ENCODE measurements around the gene XRCC3.
A peak's percentile ranks its signal among the peaks of the same experiment; 100 is the strongest.

Gene XRCC3

DNA sequence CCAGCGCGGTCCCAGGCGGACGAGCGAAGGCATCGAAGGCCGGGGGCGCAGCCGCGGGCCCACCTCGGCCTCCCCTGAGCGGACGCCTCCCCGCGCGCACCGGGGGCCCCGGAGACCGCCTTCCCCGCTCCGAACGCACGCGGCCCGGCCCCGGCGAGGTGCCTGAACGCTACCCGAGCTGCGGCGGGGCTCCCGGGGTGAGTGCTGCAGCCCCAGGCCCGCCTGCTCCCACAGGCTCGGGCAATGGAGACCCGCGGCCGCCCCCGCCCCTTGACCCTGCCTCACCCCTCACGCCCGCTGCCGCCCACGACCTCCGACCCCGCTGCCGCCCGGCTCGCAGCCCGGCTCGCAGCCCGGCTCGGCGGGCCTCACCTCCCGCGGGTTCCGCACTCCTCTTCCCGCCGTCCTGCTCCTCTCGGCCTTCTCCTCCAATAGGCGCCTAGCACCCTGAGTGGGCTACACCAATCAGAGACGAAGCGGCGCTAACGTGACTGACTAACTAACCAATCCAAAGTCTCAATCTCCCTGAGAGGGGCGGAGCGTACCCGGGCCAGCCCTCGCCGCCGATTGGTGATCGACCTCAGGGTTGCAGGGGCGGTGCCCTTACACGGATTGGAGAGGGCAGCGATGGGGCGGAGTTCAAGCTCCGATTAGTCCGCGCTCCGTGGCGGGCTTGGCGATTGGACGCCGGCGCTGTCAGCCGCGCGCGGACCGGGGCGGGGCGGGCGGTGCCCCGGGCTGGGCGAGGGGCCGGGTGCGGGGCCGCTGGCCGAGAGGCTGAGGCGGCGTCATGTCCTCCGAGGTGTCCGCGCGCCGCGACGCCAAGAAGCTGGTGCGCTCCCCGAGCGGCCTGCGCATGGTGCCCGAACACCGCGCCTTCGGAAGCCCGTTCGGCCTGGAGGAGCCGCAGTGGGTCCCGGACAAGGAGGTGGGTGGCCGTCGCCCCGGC is at the start of gene XRCC3, which contains the start of gene ZFYVE21:
Gene XRCC3, minus strand, starts transcription at position 400 of the 949 bp plus-strand sequence. CDS start 4,364 bp downstream, outside the sequence.
Gene ZFYVE21, plus strand, starts transcription at position 759 of the 949 bp plus-strand sequence. Its CDS starts 32 bp downstream, at position 791.
- peak; percentile 99 for DNase-seq (ENCODE audit: low read depth)

- DNase-seq (ENCODE audit: low read depth), result no peak
Observed at GRCh38 chr14:103763730-103764488, 48.7 kb upstream of the XRCC3 start.

GRCh38 chr14:103762541-103762940 is 47.3 kb upstream of the XRCC3 start:
- no peak for DNase-seq (ENCODE audit: low read depth)

- no peak for DNase-seq (ENCODE audit: low read depth)
Observed at GRCh38 chr14:103762036-103762435, 46.8 kb upstream of the XRCC3 start.

DNA sequence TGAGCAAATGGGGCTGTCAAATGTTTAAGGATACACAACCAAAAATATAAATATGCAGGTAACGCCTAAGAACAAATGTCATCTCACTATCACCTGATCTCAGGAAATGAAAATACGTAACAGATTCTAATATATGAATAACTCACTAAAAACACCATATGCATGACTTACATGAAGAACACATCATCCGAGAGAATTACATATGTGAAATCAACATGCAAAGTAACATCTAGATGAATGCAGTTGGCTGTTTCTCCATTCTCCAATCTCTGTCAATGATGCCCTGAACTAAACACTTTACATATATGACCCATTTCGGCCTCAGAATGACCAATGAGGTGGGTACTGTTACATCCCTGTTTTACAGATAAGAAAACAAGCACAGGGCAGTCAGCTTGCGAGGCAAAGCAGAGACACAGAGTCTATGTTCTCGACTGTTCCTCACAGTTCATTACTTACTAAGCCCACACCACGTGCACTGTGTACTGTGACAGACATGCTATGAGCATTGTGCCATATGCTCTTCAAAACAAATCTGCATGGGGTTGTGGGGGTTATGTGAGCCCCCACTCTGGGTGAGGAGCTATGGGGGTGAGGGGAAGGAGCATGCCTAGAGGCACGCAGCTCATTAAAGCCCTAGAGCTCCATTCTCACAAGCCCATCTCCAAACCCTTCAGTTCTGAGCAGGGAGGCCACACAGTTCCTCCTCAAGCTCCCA is 43.0 kb upstream of the XRCC3 start:
- no peak for DNase-seq (ENCODE audit: low read depth)

GRCh38 chr14:103755060-103755459 is 39.8 kb upstream of the XRCC3 start:
- no peak for DNase-seq (ENCODE audit: low read depth)

DNA sequence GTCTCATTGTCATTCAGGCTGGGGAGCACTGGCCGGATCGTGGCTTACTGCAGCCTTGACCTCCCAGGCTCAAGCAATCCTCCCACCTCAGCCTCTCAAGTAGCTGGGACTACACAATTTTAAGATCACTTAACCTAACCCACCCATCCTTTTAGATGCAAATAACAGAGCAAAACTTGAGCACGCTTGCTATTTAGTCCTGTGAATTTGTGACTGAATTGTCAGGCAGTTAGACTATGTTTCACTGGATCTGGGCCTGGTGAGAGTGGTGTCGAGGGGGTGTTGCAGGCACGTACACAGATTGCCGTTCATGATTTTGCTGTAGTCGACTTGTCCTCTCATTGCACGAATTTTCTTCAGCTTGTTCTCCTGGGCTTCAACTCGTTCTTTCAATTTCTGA is 38.5 kb upstream of the XRCC3 start:
- no peak for DNase-seq (ENCODE audit: low read depth)

- DNase-seq (ENCODE audit: low read depth), result no peak
Observed at GRCh38 chr14:103749860-103750259, 34.6 kb upstream of the XRCC3 start.

GRCh38 chr14:103749452-103749851 is 34.2 kb upstream of the XRCC3 start:
- no peak for DNase-seq (ENCODE audit: low read depth)

DNA sequence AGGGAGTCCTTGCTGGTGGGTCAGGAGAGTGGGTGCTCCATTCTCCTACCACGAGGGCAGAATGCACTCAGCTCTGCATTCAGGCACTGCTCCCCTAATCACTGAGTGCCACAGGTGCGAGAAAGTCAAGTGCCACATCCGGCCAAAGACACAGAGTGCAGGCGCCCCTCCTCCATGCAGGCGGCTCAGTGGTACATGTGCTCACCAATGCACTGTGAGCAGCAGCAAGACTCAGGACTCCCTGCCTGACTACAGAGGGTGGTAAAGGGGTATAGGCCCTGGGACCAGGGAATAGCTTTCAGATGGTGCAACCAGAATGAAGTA is 33.2 kb upstream of the XRCC3 start:
- DNase-seq (ENCODE audit: low read depth), result peak; percentile 44

DNA sequence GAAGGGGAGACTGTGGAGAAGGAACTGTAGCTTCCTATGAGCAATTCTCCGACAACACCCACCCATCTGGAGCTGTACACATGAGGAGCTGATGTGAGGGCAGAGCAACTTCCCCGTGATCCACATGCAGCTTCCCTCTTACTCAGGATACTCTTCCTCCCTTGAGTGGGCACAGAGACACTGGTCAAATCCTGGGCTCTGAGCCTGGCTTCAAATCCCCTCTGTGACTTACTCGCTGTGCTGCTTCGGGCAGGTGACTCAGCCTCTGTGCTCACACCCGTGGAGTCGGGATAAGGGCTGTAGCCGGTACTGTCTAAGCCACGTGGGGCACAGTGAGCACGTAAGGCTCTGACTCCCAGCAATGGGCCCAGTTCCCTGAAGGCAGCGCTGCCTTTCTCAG is 31.4 kb upstream of the XRCC3 start:
- no peak for DNase-seq (ENCODE audit: low read depth)

- DNase-seq (ENCODE audit: low read depth), result no peak
Observed at GRCh38 chr14:103745424-103745823, 30.2 kb upstream of the XRCC3 start.

DNA sequence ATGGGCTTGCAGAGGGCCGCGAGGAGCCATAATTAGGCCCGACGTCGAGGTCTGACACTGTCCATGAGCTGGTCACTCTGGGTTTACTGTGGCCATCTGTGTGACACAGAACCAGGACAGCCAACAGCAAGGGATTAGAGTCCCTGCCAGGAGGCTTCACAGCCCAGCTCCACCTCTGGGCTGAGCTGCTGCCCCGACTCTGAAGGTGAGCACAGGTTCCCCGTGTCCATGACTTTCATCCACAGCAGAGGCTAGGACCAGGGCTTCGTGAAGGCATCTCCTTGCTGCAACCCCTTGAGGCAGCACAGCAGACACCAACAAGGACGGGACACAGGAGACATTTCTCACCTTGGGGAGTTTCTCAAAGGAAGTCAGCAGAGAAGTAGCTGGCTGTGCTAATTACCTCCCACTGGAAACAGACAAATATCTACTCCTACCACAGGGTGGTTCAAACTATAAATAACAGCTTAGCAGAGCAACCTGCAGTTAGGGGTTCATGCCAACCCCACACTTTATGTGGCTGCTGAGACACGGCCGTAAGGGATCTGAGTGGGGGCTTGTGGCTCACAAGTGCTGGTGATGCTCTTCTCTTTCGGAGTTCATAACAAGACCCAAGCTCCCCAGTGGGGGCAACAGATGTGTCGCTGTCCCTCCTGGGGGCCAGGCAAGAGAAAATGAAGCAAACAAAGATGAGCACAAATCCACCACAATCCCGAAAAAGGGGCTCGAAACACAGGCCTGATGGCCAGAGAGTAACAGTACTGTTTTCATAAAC is 29.6 kb upstream of the XRCC3 start:
- no peak for DNase-seq (ENCODE audit: low read depth)

DNA sequence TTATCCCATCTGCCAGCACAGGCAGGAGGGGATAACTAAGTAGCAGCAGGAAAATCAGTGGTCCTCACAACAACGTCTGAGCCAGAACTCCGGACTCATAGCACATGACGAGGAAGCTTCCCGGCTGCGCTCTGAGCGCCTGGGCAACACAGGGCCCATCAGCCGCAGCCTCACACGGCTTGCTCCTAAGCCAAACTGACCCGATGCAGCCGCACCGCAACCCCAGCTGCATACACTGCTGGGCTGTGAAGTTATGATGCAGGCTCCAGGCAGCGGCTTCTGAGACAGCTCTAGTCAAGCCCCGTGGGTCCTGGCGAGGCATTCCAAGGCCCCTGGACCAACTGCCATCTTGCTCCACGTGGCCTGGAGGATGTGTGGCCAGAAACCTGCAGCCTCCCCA is 28.4 kb upstream of the XRCC3 start:
- no peak for DNase-seq (ENCODE audit: low read depth)

- DNase-seq (ENCODE audit: low read depth), result no peak
Observed at GRCh38 chr14:103742499-103743255, 27.4 kb upstream of the XRCC3 start.

GRCh38 chr14:103741876-103742275 is 26.6 kb upstream of the XRCC3 start:
- DNase-seq (ENCODE audit: low read depth), result no peak

DNA sequence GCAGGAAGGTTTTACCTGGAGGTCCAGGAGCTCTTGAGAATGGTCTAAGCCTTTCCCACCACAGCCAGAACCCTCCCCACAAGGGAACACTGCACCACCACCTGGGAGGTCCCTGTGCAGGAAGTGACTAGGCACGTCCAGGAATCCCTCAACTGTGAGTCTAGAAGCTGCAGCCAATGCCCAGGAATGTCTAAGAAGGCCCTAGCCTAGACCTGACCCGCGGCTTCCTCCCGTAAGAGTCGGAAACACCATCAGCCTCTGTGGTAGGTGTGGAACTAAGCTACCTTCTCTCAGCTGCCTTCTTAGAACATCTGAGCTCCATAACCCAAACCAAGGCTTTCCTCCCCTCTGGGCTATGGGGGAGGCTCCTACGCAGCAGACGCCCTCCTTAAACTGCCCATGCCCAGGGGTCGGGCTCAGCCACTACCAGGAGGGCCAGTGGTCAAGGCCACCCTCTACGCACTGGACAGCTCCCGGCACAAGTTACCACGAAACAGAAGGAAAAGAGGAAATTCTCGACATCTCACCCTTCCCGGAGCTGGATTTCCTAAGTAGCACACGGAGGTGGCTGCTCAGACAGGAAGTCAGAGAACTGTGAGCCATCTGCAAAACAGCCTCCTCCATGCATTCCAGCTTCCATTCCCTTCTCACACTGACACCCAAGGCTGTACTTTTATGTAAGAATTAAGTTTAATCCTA is 25.9 kb upstream of the XRCC3 start:
- no peak for DNase-seq (ENCODE audit: low read depth)

- no peak for DNase-seq (ENCODE audit: low read depth)
Observed at GRCh38 chr14:103739793-103740501, 24.7 kb upstream of the XRCC3 start.

DNA sequence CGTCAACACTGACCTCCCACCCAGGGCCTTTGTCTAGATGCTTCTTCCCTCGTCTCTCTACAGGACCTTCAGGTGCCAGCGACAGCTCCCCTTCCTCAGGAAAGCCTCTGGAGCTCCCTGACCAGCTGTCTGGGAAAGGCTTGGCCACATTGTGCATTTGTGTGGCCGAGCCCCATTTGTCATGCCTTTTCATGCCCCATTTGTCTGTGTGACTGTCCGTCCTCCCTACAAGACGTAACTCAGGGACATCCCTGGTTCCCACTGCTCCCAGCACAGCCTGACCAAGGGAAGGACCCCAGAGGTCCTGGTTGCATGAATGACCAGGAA is 24.2 kb upstream of the XRCC3 start:
- DNase-seq (ENCODE audit: low read depth), result no peak
